Measurements from ENCODE around the gene NPPA. TPM values are rescaled to one million over a fixed set of nuclear protein-coding genes. Genes with fewer than 3 reads are reported as not detected.
A peak's percentile ranks its signal among the peaks of the same experiment; 100 is the strongest.

NPPA gene
- total and polyA plus RNA-seq, 9 of the 15 experiments (the other 6 are each of a cell fraction or from before 2014, with no cell fraction given): not detected

DNA sequence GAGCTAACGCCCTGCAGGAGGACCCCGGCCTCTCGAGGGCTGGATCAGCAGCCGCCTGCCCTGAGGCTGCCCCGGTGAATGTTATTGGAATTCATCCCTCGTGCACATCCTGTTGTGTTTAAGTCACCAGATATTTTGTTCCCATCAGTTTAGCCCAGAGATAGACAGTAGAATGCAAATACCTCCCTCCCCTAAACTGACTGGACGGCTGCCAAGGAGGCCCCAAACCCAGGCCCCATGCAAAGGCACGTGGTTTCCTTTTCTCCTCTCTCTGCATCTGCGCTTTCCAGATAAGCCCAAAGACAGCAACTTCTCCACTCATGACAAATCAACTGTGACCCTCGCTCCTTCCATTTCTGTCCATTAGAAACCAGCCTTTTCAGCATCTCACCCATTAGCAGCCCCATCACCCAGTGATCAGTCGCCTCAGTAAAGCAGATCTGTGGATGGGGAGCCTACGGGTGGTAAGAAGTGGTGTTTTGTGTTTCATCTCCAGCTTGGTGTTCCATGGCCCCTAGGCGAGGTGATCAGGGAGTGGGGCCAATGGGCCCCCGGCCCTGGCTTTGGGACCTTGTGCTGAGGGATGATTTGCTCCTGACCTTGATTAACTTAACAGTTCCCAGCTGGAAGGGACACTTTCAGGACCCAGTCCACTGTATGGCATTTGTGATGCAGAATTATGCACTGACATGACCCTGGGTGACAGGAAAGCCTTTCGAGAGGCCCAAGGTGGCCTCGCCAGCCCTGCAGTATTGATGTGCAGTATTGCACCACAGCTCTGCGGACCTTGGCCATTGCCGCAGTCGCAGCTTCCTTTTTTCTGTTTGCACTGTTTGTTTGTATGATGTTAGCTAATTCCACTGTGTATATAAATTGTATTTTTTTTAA lies 5.2 kb downstream of the NPPA start (continued):
- TF ChIP-seq TRIM25 (IDR thresholded peaks at IDR 0.05; ENCODE audit: borderline replicate concordance) (no peak), NCOA1 (IDR thresholded peaks at IDR 0.05; ENCODE audit: low read depth) (peak; percentile 84; the same call in 1 of the 2 replicates), E2F8 (IDR thresholded peaks at IDR 0.05; ENCODE audit: low read depth, partially characterized antibody) (peak; percentile 77), DPF2 (IDR thresholded peaks at IDR 0.05) (peak; percentile 99), TCF7 (IDR thresholded peaks at IDR 0.05; ENCODE audit: borderline replicate concordance) (peak; percentile 80; the same call in 1 of the 2 replicates), ZNF280B (CRISPR knock-in tag; IDR thresholded peaks at IDR 0.05) (no peak), HMGXB4 (CRISPR knock-in tag; IDR thresholded peaks at IDR 0.05) (no peak), MAZ (CRISPR knock-in tag; conservative IDR thresholded peaks at IDR 0.05 in 1 of 2, IDR thresholded peaks at IDR 0.05 in 1 of 2) (peak; percentile 65 to 92; a peak in 3 of 4 replicates), ZNF316 (IDR thresholded peaks at IDR 0.05) (no peak), ZNF24 (IDR thresholded peaks at IDR 0.05) (peak; percentile 32; the same call in 1 of the 2 replicates), FOSL1 (tag; conservative IDR thresholded peaks at IDR 0.05) (peak; percentile 70), IFI16 (CRISPR knock-in tag; IDR thresholded peaks at IDR 0.05) (no peak)
- TF ChIP-seq, protein P1, sequence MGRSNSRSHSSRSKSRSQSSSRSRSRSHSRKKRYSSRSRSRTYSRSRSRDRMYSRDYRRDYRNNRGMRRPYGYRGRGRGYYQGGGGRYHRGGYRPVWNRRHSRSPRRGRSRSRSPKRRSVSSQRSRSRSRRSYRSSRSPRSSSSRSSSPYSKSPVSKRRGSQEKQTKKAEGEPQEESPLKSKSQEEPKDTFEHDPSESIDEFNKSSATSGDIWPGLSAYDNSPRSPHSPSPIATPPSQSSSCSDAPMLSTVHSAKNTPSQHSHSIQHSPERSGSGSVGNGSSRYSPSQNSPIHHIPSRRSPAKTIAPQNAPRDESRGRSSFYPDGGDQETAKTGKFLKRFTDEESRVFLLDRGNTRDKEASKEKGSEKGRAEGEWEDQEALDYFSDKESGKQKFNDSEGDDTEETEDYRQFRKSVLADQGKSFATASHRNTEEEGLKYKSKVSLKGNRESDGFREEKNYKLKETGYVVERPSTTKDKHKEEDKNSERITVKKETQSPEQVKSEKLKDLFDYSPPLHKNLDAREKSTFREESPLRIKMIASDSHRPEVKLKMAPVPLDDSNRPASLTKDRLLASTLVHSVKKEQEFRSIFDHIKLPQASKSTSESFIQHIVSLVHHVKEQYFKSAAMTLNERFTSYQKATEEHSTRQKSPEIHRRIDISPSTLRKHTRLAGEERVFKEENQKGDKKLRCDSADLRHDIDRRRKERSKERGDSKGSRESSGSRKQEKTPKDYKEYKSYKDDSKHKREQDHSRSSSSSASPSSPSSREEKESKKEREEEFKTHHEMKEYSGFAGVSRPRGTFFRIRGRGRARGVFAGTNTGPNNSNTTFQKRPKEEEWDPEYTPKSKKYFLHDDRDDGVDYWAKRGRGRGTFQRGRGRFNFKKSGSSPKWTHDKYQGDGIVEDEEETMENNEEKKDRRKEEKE (IDR thresholded peaks at IDR 0.05; ENCODE audit: borderline replicate concordance in 1 of 2, control insufficient read depth in 1 of 2, low read depth in 2 of 2, low read length in 1 of 2): 0 out of 4 replicates have a peak, but pooled peaks of 1 of the 2 experiments have one; percentile 73

All from K562 (cell line).